Dendritic cell treated with granulocyte-macrophage colony-stimulating factor and Interleukin-4, amounts not matched to agents 40 ng/mL and 50 ng/mL, for 4 days (primary cell): ENCODE measurements around the gene PTPN7.
"Not testable (repeated sequence)": the region's sequence is repeated elsewhere in the genome, so short reads cannot be mapped to it uniquely, and the experiment has no call there.

Experiments used
- H3K27ac Mint-ChIP-seq: one replicate; pipeline ENCODE4 v1.8.0; 2022; ENCODE audit warnings: mild to moderate bottlenecking, mixed read lengths
- H3K27me3 Mint-ChIP-seq: one replicate; pipeline ENCODE4 v1.8.0; 2022; ENCODE audit warnings: mild to moderate bottlenecking, mixed read lengths
- H3K36me3 Mint-ChIP-seq: one replicate; pipeline ENCODE4 v1.8.0; 2022; ENCODE audit warnings: low read depth, mixed read lengths
- H3K4me1 Mint-ChIP-seq: one replicate; pipeline ENCODE4 v1.8.0; 2022; ENCODE audit warnings: low read depth, mixed read lengths
- H3K4me3 Mint-ChIP-seq: one replicate; pipeline ENCODE4 v1.8.0; 2022; ENCODE audit warnings: mild to moderate bottlenecking, moderate library complexity, mixed read lengths
- H3K9me3 Mint-ChIP-seq: one replicate; pipeline ENCODE4 v1.8.0; 2022; ENCODE audit warnings: mixed read lengths
- intact Hi-C: fragments of 100-400 bp; cut with micrococcal nuclease; formaldehyde crosslinking; loops from one replicate; pipeline ENCODE4 v1.15.0; 2022

The PTPN7 gene

GRCh38 chr1:202197653-202198365 is 37.4 kb upstream of the PTPN7 start:
- Mint-ChIP-seq H3K4me1 (no peaks in the 10 kb centered on the region), H3K9me3 (no peaks in the 10 kb centered on the region), H3K4me3 (no peak overlapping the region), H3K36me3 (no peaks in the 10 kb centered on the region), H3K27me3 (peaks cover 82% of the 10 kb centered on the region), H3K27ac (no peak overlapping the region)
- intact Hi-C loops = no loop called here

DNA sequence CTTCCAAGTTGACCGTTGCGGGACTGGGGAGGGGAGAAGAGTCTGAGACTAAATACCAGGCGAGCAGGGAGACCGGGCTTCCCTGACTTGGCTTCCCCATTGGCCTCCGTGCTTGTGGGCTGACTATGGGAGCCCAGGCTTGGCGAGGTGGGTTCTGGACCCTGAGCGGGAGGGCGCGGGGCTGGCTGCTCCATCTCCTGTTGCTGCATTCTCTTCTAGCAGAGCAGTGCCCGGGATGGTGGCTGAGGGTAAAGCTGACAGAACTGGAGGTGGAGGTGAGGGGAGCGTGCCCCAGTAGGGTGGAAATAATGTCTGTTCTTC is 33.9 kb upstream of the PTPN7 start:
- peaks cover 73% of the 10 kb centered on the region for H3K27me3 Mint-ChIP-seq
- H3K4me1 Mint-ChIP-seq = no peaks in the 10 kb centered on the region

DNA sequence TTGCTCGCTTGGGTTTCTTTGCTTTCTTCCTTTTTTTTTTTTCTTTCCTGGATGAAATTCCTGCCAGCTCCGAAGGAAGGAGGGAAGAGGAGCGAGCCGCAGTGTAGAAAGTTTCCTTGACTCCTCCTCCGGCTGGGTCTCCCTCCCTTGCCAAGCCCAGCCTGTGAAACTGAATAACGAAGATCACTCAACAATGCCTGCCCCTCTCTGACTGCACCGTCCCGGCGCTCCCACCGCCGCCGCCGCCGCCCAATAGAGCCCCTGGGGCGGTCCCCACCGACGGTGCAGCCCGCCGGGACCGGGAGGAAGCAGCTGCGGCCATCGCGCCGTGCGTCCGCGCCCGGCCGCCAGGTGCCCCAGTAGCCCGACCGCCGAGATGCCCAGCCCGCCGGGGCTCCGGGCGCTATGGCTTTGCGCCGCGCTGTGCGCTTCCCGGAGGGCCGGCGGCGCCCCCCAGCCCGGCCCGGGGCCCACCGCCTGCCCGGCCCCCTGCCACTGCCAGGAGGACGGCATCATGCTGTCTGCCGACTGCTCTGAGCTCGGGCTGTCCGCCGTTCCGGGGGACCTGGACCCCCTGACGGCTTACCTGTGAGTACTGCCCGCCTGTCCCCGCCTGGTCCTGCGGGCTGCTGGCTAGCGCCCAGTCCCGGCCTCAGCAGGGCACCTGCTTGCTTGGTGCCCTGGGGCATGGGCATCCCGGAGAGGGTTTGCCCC is 33.4 kb upstream of the PTPN7 start, which contains the start of gene LGR6:
TSS of gene LGR6 (plus strand) at position 186 of the 714 bp plus-strand sequence. CDS start at position 377, 191 bp downstream.
- H3K9me3 Mint-ChIP-seq = no peaks in the 10 kb centered on the region
- H3K27me3 Mint-ChIP-seq = peaks cover 68% of the 10 kb centered on the region
- no peaks in the 10 kb centered on the region for H3K4me1 Mint-ChIP-seq
- no peaks in the 10 kb centered on the region for H3K36me3 Mint-ChIP-seq
- intact Hi-C loops = no loop called here
- no peak within 1 kb of the TSS for H3K4me3 Mint-ChIP-seq
- H3K27ac Mint-ChIP-seq = no peak within 1 kb of the TSS

More for the DNA sequence above, 33.9 kb upstream of the PTPN7 start:
- no peak overlapping the region for H3K4me3 Mint-ChIP-seq
- no peak overlapping the region for H3K27ac Mint-ChIP-seq
- intact Hi-C loops = no loop called here
- H3K36me3 Mint-ChIP-seq = no peaks in the 10 kb centered on the region
- no peaks in the 10 kb centered on the region for H3K9me3 Mint-ChIP-seq

DNA sequence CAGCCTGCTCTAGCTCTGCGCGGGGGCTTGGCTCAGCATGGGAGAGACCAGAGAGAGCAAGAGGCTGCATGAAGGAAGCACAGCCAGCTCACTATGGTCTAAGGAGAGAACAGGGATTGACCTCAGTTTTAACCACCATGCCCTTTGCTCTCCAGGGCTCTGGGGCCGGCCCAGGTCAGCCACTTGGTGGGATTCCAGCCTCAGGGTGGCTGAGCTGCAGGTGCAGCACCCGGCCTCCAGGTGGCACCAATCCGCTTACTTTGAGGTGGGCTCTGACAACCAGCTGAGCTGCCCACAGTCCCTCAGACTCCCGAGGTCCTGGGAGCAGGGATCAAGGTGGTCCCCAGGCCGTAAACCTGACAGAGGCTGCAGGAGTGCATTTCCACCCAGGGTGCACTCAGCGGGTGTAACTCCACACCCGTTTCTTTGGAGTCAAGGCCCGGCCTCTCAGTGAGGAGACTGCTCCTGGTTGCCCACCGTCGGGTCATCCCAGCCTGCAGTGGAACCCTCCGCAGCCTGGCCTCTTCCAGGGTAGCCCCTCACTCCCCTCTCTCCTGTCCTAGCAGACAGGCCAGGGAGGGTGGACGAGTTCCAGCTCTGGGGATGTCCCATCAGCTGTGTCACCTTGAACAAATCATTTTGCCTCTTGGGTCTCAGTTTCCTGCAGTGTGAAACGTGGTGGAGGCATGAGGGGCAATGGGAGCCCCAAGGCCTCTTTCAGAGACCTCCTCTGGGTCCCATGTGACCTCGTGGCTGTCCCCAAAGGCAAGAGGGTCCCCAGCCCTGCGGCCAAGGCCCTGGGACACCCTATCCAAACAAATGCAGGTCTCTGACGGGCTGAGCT is 32.6 kb upstream of the PTPN7 start:
- H3K36me3 Mint-ChIP-seq = no peaks in the 10 kb centered on the region
- no peak overlapping the region for H3K4me3 Mint-ChIP-seq
- no peaks in the 10 kb centered on the region for H3K9me3 Mint-ChIP-seq
- H3K27ac Mint-ChIP-seq = no peak overlapping the region
- H3K27me3 Mint-ChIP-seq = peaks cover 64% of the 10 kb centered on the region
- intact Hi-C loops = loop anchor here (1.0 kb wide), 1 partner anchor 122 kb away; no protein-coding TSS in a partner anchor
- H3K4me1 Mint-ChIP-seq = no peaks in the 10 kb centered on the region

GRCh38 chr1:202191391-202191790 is 31.0 kb upstream of the PTPN7 start:
- not testable (repeated sequence) for H3K4me1 Mint-ChIP-seq, H3K9me3 Mint-ChIP-seq

DNA sequence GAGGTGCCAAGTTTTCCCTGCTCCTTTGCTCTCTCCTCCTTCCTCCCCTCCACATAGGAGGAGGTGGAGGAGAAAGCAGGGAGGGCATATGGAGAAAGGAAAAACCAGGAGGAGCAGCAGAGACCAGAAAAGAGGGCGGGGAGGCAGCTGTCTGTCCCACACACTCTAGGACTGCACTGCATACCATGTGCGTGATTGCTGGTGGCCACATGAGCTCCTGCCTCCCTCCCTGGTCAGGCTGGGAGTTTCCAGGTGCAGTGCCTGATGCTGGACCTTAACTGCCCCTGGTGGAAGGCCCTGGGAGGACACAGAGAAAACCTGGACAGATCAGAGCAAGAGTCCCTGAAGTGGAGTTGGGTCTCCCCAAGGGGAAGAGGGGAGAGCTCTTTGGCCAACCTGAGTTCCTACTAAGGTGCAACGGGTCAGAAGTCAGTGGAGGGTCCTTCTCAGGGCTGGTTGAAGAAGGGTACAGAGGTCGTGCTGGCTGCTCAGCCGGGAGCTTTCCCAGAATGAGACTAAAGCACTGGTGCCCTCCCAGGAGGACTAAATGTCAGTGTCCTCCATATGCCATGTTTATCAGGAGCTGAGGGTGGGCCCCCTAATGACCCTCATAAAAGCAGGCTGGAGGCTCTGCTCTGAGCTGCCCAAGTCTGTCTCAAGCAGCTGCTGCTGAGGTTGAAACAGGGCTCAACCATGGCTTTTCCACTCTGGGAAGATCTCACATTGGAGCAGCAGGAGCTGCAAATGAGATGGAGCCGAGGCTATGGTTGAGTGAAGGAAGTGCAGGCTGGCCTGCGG is 29.7 kb upstream of the PTPN7 start:
- Mint-ChIP-seq H3K27me3 (peaks cover 62% of the 10 kb centered on the region), H3K36me3 (no peaks in the 10 kb centered on the region), H3K9me3 (no peaks in the 10 kb centered on the region), H3K4me1 (no peaks in the 10 kb centered on the region), H3K4me3 (no peak overlapping the region), H3K27ac (no peak overlapping the region)
- intact Hi-C loops = no loop called here

More at GRCh38 chr1:202191391-202191790, 31.0 kb upstream of the PTPN7 start:
- H3K27ac Mint-ChIP-seq, H3K36me3 Mint-ChIP-seq, H3K4me3 Mint-ChIP-seq, intact Hi-C loops: not testable (repeated sequence)
- peaks cover 65% of the 10 kb centered on the region for H3K27me3 Mint-ChIP-seq

DNA sequence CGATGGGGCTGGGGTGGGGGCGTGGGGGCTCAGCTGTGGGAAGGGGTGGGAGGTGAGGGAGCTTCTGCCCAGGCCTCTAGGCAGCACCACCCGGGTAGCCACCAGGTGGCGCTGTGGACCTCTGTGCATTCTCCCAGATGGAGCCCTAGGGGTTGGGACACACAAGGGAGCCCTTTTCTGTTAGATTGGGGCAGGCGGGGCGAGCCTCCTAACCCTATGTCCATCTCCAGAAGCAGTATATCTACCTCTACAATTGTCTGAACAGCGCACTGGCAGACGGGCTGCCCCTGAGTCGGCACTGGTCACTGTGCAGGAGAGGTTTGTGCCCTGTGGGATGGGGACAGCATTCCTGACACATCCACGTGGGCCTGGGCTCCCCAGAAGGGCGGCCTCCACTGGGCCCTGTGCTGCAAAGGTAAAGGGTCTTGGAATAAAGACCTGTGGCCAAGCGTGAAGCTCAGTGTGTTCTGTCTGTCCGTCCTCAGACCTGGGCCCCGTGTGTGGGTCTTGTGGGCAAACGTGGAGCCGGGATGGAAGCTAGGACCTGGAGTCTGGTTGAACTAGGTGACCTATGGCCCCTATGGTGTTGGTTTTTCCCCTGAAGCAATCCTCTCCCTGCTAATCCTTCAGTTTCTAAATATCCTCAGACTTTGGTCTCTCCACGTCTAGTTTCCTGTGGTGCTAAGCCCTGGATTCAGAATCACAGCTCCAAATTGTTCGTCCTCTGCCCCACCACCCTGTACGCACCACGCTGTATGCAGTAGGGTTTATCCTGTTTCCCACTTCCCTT is 28.8 kb upstream of the PTPN7 start:
- no peaks in the 10 kb centered on the region for H3K36me3 Mint-ChIP-seq
- H3K4me3 Mint-ChIP-seq = no peak overlapping the region
- intact Hi-C loops = no loop called here
- H3K27me3 Mint-ChIP-seq = peaks cover 60% of the 10 kb centered on the region
- H3K9me3 Mint-ChIP-seq = no peaks in the 10 kb centered on the region
- no peak overlapping the region for H3K27ac Mint-ChIP-seq
- H3K4me1 Mint-ChIP-seq = peaks cover 5% of the 10 kb centered on the region

- no peak overlapping the region for H3K27ac Mint-ChIP-seq
- no peak overlapping the region for H3K4me3 Mint-ChIP-seq
- no peaks in the 10 kb centered on the region for H3K9me3 Mint-ChIP-seq
- intact Hi-C loops = loop anchor here (1.0 kb wide), 1 partner anchor 531 kb away; no protein-coding TSS in a partner anchor
- peaks cover 5% of the 10 kb centered on the region for H3K4me1 Mint-ChIP-seq
- H3K27me3 Mint-ChIP-seq = peaks cover 54% of the 10 kb centered on the region
- no peaks in the 10 kb centered on the region for H3K36me3 Mint-ChIP-seq
These were observed 27.4 kb upstream of the PTPN7 start for GRCh38 chr1:202187697-202188407.

DNA sequence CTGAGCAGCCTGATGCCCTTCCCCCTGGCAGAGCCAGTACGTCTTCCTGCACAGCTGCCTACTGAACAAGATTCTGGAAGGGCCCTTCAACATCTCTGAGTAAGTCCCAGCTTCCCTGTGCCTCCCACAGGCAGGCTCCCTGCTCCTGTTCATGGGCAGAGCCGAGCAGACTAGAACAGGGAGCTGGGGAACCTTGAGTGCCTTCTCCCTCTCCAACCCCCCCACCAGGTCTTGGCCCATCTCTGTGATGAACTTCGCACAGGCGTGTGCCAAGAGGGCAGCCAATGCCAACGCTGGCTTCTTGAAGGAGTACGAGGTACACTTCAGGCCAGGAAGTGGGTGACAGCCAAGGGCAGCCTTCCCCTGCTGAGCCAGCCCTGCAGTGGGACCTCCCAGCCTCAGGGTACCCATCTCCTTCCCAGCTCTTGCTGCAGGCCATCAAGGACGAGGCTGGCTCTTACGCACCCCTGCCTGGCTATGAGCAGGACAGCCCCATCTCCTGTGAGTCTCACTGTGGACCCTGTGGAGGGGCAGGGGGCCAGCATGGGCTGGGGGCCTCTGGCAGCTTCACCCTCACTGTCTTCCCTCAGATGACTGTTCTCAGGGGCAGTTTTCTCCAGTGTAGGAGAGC is 26.8 kb upstream of the PTPN7 start:
- peaks cover 47% of the 10 kb centered on the region for H3K27me3 Mint-ChIP-seq
- no peaks in the 10 kb centered on the region for H3K9me3 Mint-ChIP-seq
- no peak overlapping the region for H3K4me3 Mint-ChIP-seq
- peaks cover 5% of the 10 kb centered on the region for H3K4me1 Mint-ChIP-seq
- intact Hi-C loops = no loop called here
- H3K36me3 Mint-ChIP-seq = no peaks in the 10 kb centered on the region
- H3K27ac Mint-ChIP-seq = no peak overlapping the region

DNA sequence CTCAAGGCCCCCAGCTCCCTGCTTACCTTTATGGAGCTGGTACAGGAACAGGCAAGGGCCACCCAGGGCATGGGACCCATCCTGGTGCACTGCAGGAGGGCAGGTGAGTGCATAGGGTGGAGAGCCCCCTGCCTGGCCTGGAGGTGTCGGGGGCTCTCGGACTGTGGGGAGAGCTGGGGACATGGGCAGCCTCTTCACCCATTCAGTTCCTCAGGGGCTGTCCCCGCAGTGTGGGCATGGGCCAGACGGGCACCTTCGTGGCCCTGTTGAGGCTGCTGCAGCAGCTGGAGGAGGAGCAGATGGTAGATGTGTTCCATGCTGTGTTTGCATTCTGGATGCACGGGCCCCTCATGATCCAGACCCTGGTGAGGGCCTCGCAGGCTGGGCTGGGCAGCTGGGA is 25.9 kb upstream of the PTPN7 start:
- H3K27ac Mint-ChIP-seq = no peak overlapping the region
- peaks cover 5% of the 10 kb centered on the region for H3K4me1 Mint-ChIP-seq
- no peaks in the 10 kb centered on the region for H3K9me3 Mint-ChIP-seq
- intact Hi-C loops = no loop called here
- no peak overlapping the region for H3K4me3 Mint-ChIP-seq
- H3K36me3 Mint-ChIP-seq = no peaks in the 10 kb centered on the region
- H3K27me3 Mint-ChIP-seq = peaks cover 50% of the 10 kb centered on the region

DNA sequence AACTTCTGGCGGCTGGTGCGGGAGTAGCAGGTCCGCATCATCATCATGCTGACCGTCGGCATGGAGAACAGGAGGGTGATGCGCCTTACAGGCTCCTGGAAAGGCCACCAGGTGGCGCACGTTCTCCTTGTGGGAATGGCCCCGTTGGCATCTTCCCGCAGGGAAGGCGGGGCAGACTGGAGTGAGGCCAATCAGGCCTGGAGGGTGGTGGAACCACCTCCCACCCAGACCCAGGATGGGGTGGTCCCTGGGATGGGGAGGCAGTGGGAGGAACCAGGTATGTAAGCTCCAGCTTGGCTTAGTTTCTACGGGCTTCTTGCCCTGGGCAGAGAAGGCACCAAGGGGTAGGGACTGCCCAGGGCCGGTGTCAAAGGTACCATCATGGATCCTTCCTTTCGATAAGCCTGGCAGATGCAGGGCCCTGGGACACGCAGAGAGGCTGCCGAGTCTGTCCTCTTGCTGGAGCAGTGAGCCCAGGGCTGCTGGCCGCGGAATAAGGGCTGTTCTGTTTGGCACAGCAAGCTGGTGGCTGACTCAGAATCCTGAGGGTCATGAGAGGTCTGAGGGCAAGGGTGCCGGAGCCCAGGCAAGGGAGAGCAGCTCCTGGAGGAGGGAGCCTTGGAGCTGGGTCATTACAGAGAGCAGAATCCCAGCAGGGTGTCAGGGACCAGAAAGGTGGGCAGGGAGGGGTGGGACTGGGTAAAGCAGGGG is 24.5 kb upstream of the PTPN7 start:
- H3K4me1 Mint-ChIP-seq = peaks cover 5% of the 10 kb centered on the region
- H3K9me3 Mint-ChIP-seq = no peaks in the 10 kb centered on the region
- no peaks in the 10 kb centered on the region for H3K36me3 Mint-ChIP-seq
- peaks cover 47% of the 10 kb centered on the region for H3K27me3 Mint-ChIP-seq
- intact Hi-C loops = no loop called here
- no peak overlapping the region for H3K4me3 Mint-ChIP-seq
- H3K27ac Mint-ChIP-seq = no peak overlapping the region
